ENCODE measurements around the gene CCNE1.

The CCNE1 gene

GRCh38 chr19:29842471-29843179, 30.8 kb downstream of the CCNE1 start:
- Histone ChIP-seq H4K12ac (ENCODE audit: low read depth, low read length) (no peak overlapping the region), H4K8ac (ENCODE audit: low read depth, low read length) (peak overlapping the region; percentile 42), H3K27me3 (ENCODE audit: insufficient read depth, low read length) (no peaks in the 10 kb centered on the region), H3K79me2 (ENCODE audit: control insufficient read depth, insufficient read depth, low read length, poor library complexity) (peaks cover 2% of the 10 kb centered on the region), H3K4me1 (ENCODE audit: control insufficient read depth in 1 of 2, insufficient read depth in 2 of 2, low read length in 2 of 2) (peaks cover 33 to 38% of the 10 kb centered on the region in 2 experiments), H3K27ac (ENCODE audit: low read depth, low read length) (peak overlapping the region; percentile 41), H2BK12ac (ENCODE audit: low read length) (peak overlapping the region; percentile 10), H3K4me2 (ENCODE audit: low read length) (peak overlapping the region; percentile 69), H3K4me3 (ENCODE audit: low read depth, low read length) (no peak overlapping the region), H4K91ac (ENCODE audit: low read depth, low read length) (peak overlapping the region; percentile 73), H3K23ac (ENCODE audit: low read length) (no peak overlapping the region), H3K9ac (ENCODE audit: low read length) (no peak overlapping the region), H2AFZ (ENCODE audit: insufficient read depth, low read length, poor library complexity) (no peak overlapping the region), H2BK5ac (ENCODE audit: low read depth, low read length, poor library complexity) (peak overlapping the region; percentile 70), H3K79me1 (ENCODE audit: low read length) (peaks cover 12% of the 10 kb centered on the region), H3K9me3 (ENCODE audit: insufficient read depth, low read depth, low read length) (no peaks in the 10 kb centered on the region), H2AK5ac (ENCODE audit: low read length) (peak overlapping the region; percentile 5), H3K18ac (ENCODE audit: low read length) (peak overlapping the region; percentile 25), H2BK120ac (ENCODE audit: insufficient read depth, low read length, poor library complexity) (peak overlapping the region; percentile 40), H3K36me3 (ENCODE audit: control insufficient read depth in 1 of 2, insufficient read depth in 2 of 2, low read length in 2 of 2) (no peaks in the 10 kb centered on the region), H3K14ac (ENCODE audit: low read length) (peak overlapping the region; percentile 5), H3K4ac (ENCODE audit: low read depth, low read length) (no peak overlapping the region)
- no CpG with 5 or more reads among the region's 11 CpGs for WGBS (ENCODE audit: extremely low coverage, insufficient coverage, insufficient read length)
- peak; percentile 54 to 70 for DNase-seq

GRCh38 chr19:29843180-29844051, 31.6 kb downstream of the CCNE1 start:
- Histone ChIP-seq H3K14ac (ENCODE audit: low read length) (no peak overlapping the region), H2BK5ac (ENCODE audit: low read depth, low read length, poor library complexity) (peak overlapping the region; percentile 70), H4K12ac (ENCODE audit: low read depth, low read length) (no peak overlapping the region), H2BK12ac (ENCODE audit: low read length) (peak overlapping the region; percentile 23), H2AFZ (ENCODE audit: insufficient read depth, low read length, poor library complexity) (peak overlapping the region; percentile 19), H3K4ac (ENCODE audit: low read depth, low read length) (no peak overlapping the region), H3K27ac (ENCODE audit: low read depth, low read length) (peak overlapping the region; percentile 6), H4K8ac (ENCODE audit: low read depth, low read length) (peak overlapping the region; percentile 42), H3K27me3 (ENCODE audit: insufficient read depth, low read length) (no peaks in the 10 kb centered on the region), H3K4me1 (ENCODE audit: control insufficient read depth in 1 of 2, insufficient read depth in 2 of 2, low read length in 2 of 2) (peaks cover 33 to 36% of the 10 kb centered on the region in 2 experiments), H4K91ac (ENCODE audit: low read depth, low read length) (peak overlapping the region; percentile 73), H3K4me2 (ENCODE audit: low read length) (peak overlapping the region; percentile 69), H3K79me1 (ENCODE audit: low read length) (peaks cover 12% of the 10 kb centered on the region), H3K9ac (ENCODE audit: low read length) (no peak overlapping the region), H3K79me2 (ENCODE audit: control insufficient read depth, insufficient read depth, low read length, poor library complexity) (peaks cover 2% of the 10 kb centered on the region), H3K9me3 (ENCODE audit: insufficient read depth, low read depth, low read length) (no peaks in the 10 kb centered on the region), H3K23ac (ENCODE audit: low read length) (no peak overlapping the region), H3K18ac (ENCODE audit: low read length) (peak overlapping the region; percentile 16), H2AK5ac (ENCODE audit: low read length) (no peak overlapping the region), H2BK120ac (ENCODE audit: insufficient read depth, low read length, poor library complexity) (peak overlapping the region; percentile 40), H3K4me3 (ENCODE audit: low read depth, low read length) (no peak overlapping the region), H3K36me3 (ENCODE audit: control insufficient read depth in 1 of 2, insufficient read depth in 2 of 2, low read length in 2 of 2) (no peaks in the 10 kb centered on the region)
- no CpG with 5 or more reads among the region's 48 CpGs for WGBS (ENCODE audit: extremely low coverage, insufficient coverage, insufficient read length)
- peak; percentile 66 to 74 for DNase-seq

- Histone ChIP-seq H2BK12ac (ENCODE audit: low read length) (no peak overlapping the region), H3K23ac (ENCODE audit: low read length) (no peak overlapping the region), H3K4me3 (ENCODE audit: low read depth, low read length) (peak overlapping the region; percentile 82), H2AK5ac (ENCODE audit: low read length) (no peak overlapping the region), H3K9me3 (ENCODE audit: insufficient read depth, low read depth, low read length) (no peaks in the 10 kb centered on the region), H2AFZ (ENCODE audit: insufficient read depth, low read length, poor library complexity) (peak overlapping the region; percentile 82), H3K18ac (ENCODE audit: low read length) (peak overlapping the region; percentile 7), H3K27me3 (ENCODE audit: insufficient read depth, low read length) (no peaks in the 10 kb centered on the region), H3K79me2 (ENCODE audit: control insufficient read depth, insufficient read depth, low read length, poor library complexity) (peaks cover 2% of the 10 kb centered on the region), H4K12ac (ENCODE audit: low read depth, low read length) (no peak overlapping the region), H3K9ac (ENCODE audit: low read length) (peak overlapping the region; percentile 11), H3K4me2 (ENCODE audit: low read length) (peak overlapping the region; percentile 77), H3K79me1 (ENCODE audit: low read length) (peaks cover 12% of the 10 kb centered on the region), H3K14ac (ENCODE audit: low read length) (peak overlapping the region; percentile 13), H3K4ac (ENCODE audit: low read depth, low read length) (no peak overlapping the region), H2BK120ac (ENCODE audit: insufficient read depth, low read length, poor library complexity) (no peak overlapping the region), H2BK5ac (ENCODE audit: low read depth, low read length, poor library complexity) (peak overlapping the region; percentile 4), H3K36me3 (ENCODE audit: control insufficient read depth in 1 of 2, insufficient read depth in 2 of 2, low read length in 2 of 2) (no peaks in the 10 kb centered on the region), H4K8ac (ENCODE audit: low read depth, low read length) (peak overlapping the region; percentile 59), H3K27ac (ENCODE audit: low read depth, low read length) (peak overlapping the region; percentile 49), H4K91ac (ENCODE audit: low read depth, low read length) (no peak overlapping the region), H3K4me1 (ENCODE audit: control insufficient read depth in 1 of 2, insufficient read depth in 2 of 2, low read length in 2 of 2) (peaks cover 33 to 36% of the 10 kb centered on the region in 2 experiments)
- peak; percentile 99 for DNase-seq
- WGBS (ENCODE audit: extremely low coverage, insufficient coverage, insufficient read length) = no CpG with 5 or more reads among the region's 49 CpGs
Observed at GRCh38 chr19:29844891-29845573, 33.2 kb downstream of the CCNE1 start.

- Histone ChIP-seq H2BK12ac (ENCODE audit: low read length) (no peak overlapping the region), H3K18ac (ENCODE audit: low read length) (no peak overlapping the region), H2BK120ac (ENCODE audit: insufficient read depth, low read length, poor library complexity) (no peak overlapping the region), H4K91ac (ENCODE audit: low read depth, low read length) (no peak overlapping the region), H4K8ac (ENCODE audit: low read depth, low read length) (peak overlapping the region; percentile 59), H3K14ac (ENCODE audit: low read length) (no peak overlapping the region), H2AFZ (ENCODE audit: insufficient read depth, low read length, poor library complexity) (peak overlapping the region; percentile 82), H3K9me3 (ENCODE audit: insufficient read depth, low read depth, low read length) (no peaks in the 10 kb centered on the region), H3K4me3 (ENCODE audit: low read depth, low read length) (peak overlapping the region; percentile 82), H3K4ac (ENCODE audit: low read depth, low read length) (no peak overlapping the region), H3K27ac (ENCODE audit: low read depth, low read length) (peak overlapping the region; percentile 49), H3K79me2 (ENCODE audit: control insufficient read depth, insufficient read depth, low read length, poor library complexity) (no peaks in the 10 kb centered on the region), H4K12ac (ENCODE audit: low read depth, low read length) (no peak overlapping the region), H3K4me2 (ENCODE audit: low read length) (peak overlapping the region; percentile 77), H2AK5ac (ENCODE audit: low read length) (no peak overlapping the region), H2BK5ac (ENCODE audit: low read depth, low read length, poor library complexity) (peak overlapping the region; percentile 4), H3K4me1 (ENCODE audit: control insufficient read depth in 1 of 2, insufficient read depth in 2 of 2, low read length in 2 of 2) (peaks cover 32 to 33% of the 10 kb centered on the region in 2 experiments), H3K27me3 (ENCODE audit: insufficient read depth, low read length) (no peaks in the 10 kb centered on the region), H3K79me1 (ENCODE audit: low read length) (peaks cover 10% of the 10 kb centered on the region), H3K23ac (ENCODE audit: low read length) (no peak overlapping the region), H3K9ac (ENCODE audit: low read length) (peak overlapping the region; percentile 11), H3K36me3 (ENCODE audit: control insufficient read depth in 1 of 2, insufficient read depth in 2 of 2, low read length in 2 of 2) (no peaks in the 10 kb centered on the region)
- no CpG with 5 or more reads among the region's 22 CpGs for WGBS (ENCODE audit: extremely low coverage, insufficient coverage, insufficient read length)
- DNase-seq = no peak
Observed at GRCh38 chr19:29845574-29846176, 33.9 kb downstream of the CCNE1 start.

All from trophoblast cell (in vitro differentiated cells and primary cell).